ENCODE results near the gene C1QTNF3. TPM values are rescaled to one million over a fixed set of nuclear protein-coding genes. Genes with fewer than 3 reads are reported as not detected.

Gene C1QTNF3
- total RNA-seq, 1 donor from 2014 or later, result 90.3 TPM

GRCh38 chr5:33968211-33969005, 74.6 kb downstream of the C1QTNF3 start:
- Histone ChIP-seq H3K4me1 (ENCODE audit: control insufficient read depth in 3 of 3, insufficient read depth in 3 of 3, low read length in 3 of 3) (no peaks in the 10 kb centered on the region), H3K27me3 (ENCODE audit: control insufficient read depth in 3 of 3, insufficient read depth in 3 of 3, low read length in 3 of 3) (no peaks in the 10 kb centered on the region), H3K9me3 (ENCODE audit: control insufficient read depth in 3 of 3, low read length in 3 of 3) (no peaks in the 10 kb centered on the region), H3K9ac (ENCODE audit: low read depth in 1 of 3, low read length in 3 of 3) (no peak overlapping the region), H3K27ac (ENCODE audit: low read depth, low read length) (no peak overlapping the region), H3K36me3 (ENCODE audit: control insufficient read depth in 3 of 3, insufficient read depth in 3 of 3, low read length in 3 of 3) (no peaks in the 10 kb centered on the region), H3K4me3 (ENCODE audit: low read length in 3 of 3) (no peak overlapping the region)

Small RNAs within 50 kb of the gene (small RNA-seq; reads per million reads assigned to genes)
- gene AC139783.1, result not detected

Other genes starting within 250 kb of the C1QTNF3 start
- 19.3 TPM for gene ADAMTS12, start 151.2 kb downstream of the C1QTNF3 start, total RNA-seq
- gene RXFP3, start 106.8 kb downstream of the C1QTNF3 start, total RNA-seq, result not detected
- gene SLC45A2, start 58.5 kb downstream of the C1QTNF3 start, total RNA-seq, result 0.52 TPM
- 4.2 TPM for gene AMACR, start 35.2 kb downstream of the C1QTNF3 start, total RNA-seq

Measured in skeletal muscle tissue (tissue), 5 donors.